H9 (cell line): Measurements from ENCODE around the gene EFEMP1. TPM values are rescaled to one million over a fixed set of nuclear protein-coding genes. Genes with fewer than 3 reads are reported as not detected.

Experiments used
- DNase-seq: peaks from one replicate; pipeline ENCODE4 v3.0.0-alpha.2; 2017
- H2AFZ ChIP-seq: one replicate; pipeline ENCODE4 v1.6.1; 2013; ENCODE audit warnings: mild to moderate bottlenecking, low read length, control low read depth, moderate library complexity
- H2AK5ac ChIP-seq: 2 replicates; pipeline ENCODE4 v1.6.1; 2013; ENCODE audit warnings: low read length, control low read depth, mixed read lengths; ENCODE audit not compliant: insufficient read length
- H2BK120ac ChIP-seq: one replicate; pipeline ENCODE4 v1.6.1; 2013; ENCODE audit warnings: low read depth, mild to moderate bottlenecking, low read length, control low read depth, inconsistent platforms; ENCODE audit not compliant: poor library complexity, severe bottlenecking
- H2BK12ac ChIP-seq: 2 replicates; pipeline ENCODE4 v1.6.1; 2013; ENCODE audit warnings: low read length, control low read depth, mixed read lengths, low read depth; ENCODE audit not compliant: insufficient read length
- H2BK15ac ChIP-seq: 2 replicates; pipeline ENCODE4 v1.6.1; 2013; ENCODE audit warnings: low read depth, low read length, control low read depth
- H2BK20ac ChIP-seq: one replicate; pipeline ENCODE4 v1.6.1; 2013; ENCODE audit warnings: low read depth, mild to moderate bottlenecking, low read length, control low read depth, inconsistent platforms; ENCODE audit not compliant: poor library complexity, severe bottlenecking
- H2BK5ac ChIP-seq: 2 replicates; pipeline ENCODE4 v1.6.1; 2013; ENCODE audit warnings: low read length, control low read depth, mixed read lengths; ENCODE audit not compliant: insufficient read length
- H3K14ac ChIP-seq: 2 replicates; pipeline ENCODE4 v1.6.1; 2013; ENCODE audit warnings: low read length, control low read depth; ENCODE audit not compliant: insufficient read depth
- H3K18ac ChIP-seq: 2 replicates; pipeline ENCODE4 v1.6.1; 2013; ENCODE audit warnings: low read depth, mild to moderate bottlenecking, mixed read lengths, low read length, control low read depth; ENCODE audit not compliant: insufficient read length
- H3K23ac ChIP-seq: 2 replicates; pipeline ENCODE4 v1.6.1; 2013; ENCODE audit warnings: low read length, control low read depth, mixed read lengths, low read depth; ENCODE audit not compliant: insufficient read length
- H3K23me2 ChIP-seq: 2 replicates; pipeline ENCODE4 v1.6.1; 2013; ENCODE audit warnings: low read depth, mild to moderate bottlenecking, mixed read lengths, low read length, control low read depth; ENCODE audit not compliant: insufficient read length, poor library complexity, severe bottlenecking
- H3K27ac ChIP-seq: 2 replicates; pipeline ENCODE4 v1.5.1; 2013; ENCODE audit warnings: low read length, control low read depth, mixed read lengths, low read depth; ENCODE audit not compliant: insufficient read length
- H3K27me3 ChIP-seq: 2 replicates; pipeline ENCODE4 v1.6.1; 2013; ENCODE audit warnings: low read length, control low read depth, inconsistent platforms; ENCODE audit not compliant: insufficient read depth
- H3K4ac ChIP-seq: 2 replicates; pipeline ENCODE4 v1.6.1; 2013; ENCODE audit warnings: low read depth, mild to moderate bottlenecking, control low read depth, inconsistent platforms, low read length, moderate library complexity
- H3K4me1 ChIP-seq: 2 replicates; pipeline ENCODE4 v1.6.1; 2013; ENCODE audit warnings: low read length, control low read depth, inconsistent platforms; ENCODE audit not compliant: insufficient read depth
- H3K4me2 ChIP-seq: 2 replicates; pipeline ENCODE4 v1.6.1; 2013; ENCODE audit warnings: low read length, control low read depth, mixed read lengths; ENCODE audit not compliant: insufficient read length, insufficient read depth
- H3K56ac ChIP-seq: 2 replicates; pipeline ENCODE4 v1.6.1; 2013; ENCODE audit warnings: low read depth, mild to moderate bottlenecking, mixed read lengths, low read length, control low read depth; ENCODE audit not compliant: insufficient read length
- H3K79me1 ChIP-seq: 2 replicates; pipeline ENCODE4 v1.6.1; 2013; ENCODE audit warnings: low read depth, mild to moderate bottlenecking, moderate library complexity, low read length, control low read depth, inconsistent platforms; ENCODE audit not compliant: insufficient read depth, poor library complexity, severe bottlenecking
- H3K79me2 ChIP-seq: 2 replicates; pipeline ENCODE4 v1.6.1; 2013; ENCODE audit warnings: low read length, control low read depth, inconsistent platforms; ENCODE audit not compliant: insufficient read depth
- H3K9ac ChIP-seq: 2 replicates; pipeline ENCODE4 v1.6.1; 2013; ENCODE audit warnings: low read length, control low read depth, mixed read lengths; ENCODE audit not compliant: insufficient read length; ENCODE audit errors: extremely low read depth
- H3K9me3 ChIP-seq: one replicate; pipeline ENCODE4 v1.6.1; 2013; ENCODE audit warnings: low read depth, low read length, inconsistent platforms; ENCODE audit not compliant: control insufficient read depth
- H3T11ph ChIP-seq: one replicate; pipeline ENCODE4 v1.6.1; 2013; ENCODE audit warnings: mild to moderate bottlenecking, low read length, control low read depth, inconsistent platforms
- H4K20me1 ChIP-seq: one replicate; pipeline ENCODE4 v1.6.1; 2013; ENCODE audit not compliant: control insufficient read depth, insufficient read length, insufficient read depth
- H4K5ac ChIP-seq: 2 replicates; pipeline ENCODE4 v1.6.1; 2013; ENCODE audit warnings: low read depth, mild to moderate bottlenecking, mixed read lengths, low read length, control low read depth; ENCODE audit not compliant: insufficient read length
- H4K8ac ChIP-seq: replicated peaks from 2 replicates; pipeline ENCODE4 v1.6.1; 2013; ENCODE audit warnings: low read length, control low read depth, mixed read lengths, low read depth; ENCODE audit not compliant: insufficient read length
- H4K91ac ChIP-seq: 2 replicates; pipeline ENCODE4 v1.6.1; 2013; ENCODE audit warnings: low read depth, mild to moderate bottlenecking, moderate library complexity, mixed read lengths, low read length, control low read depth; ENCODE audit not compliant: insufficient read length
- H3K27ac Mint-ChIP-seq, 3 experiments: 2 replicates in 2 of 3; 3 replicates in 1 of 3; pipeline ENCODE4 v1.8.0; 2020 to 2021; ENCODE audit warnings: mixed read lengths in 3 of 3, mild to moderate bottlenecking in 1 of 3, moderate library complexity in 1 of 3
- H3K27me3 Mint-ChIP-seq: 2 replicates; pipeline ENCODE4 v1.8.0; 2021; ENCODE audit warnings: low read depth, mild to moderate bottlenecking, moderate library complexity, mixed read lengths
- H3K36me3 Mint-ChIP-seq, 3 experiments: 2 replicates in 2 of 3; 3 replicates in 1 of 3; pipeline ENCODE4 v1.8.0; 2020 to 2021; ENCODE audit warnings: low read depth in 3 of 3, mixed read lengths in 3 of 3; ENCODE audit not compliant: insufficient read depth in 1 of 3
- H3K4me1 Mint-ChIP-seq, 2 experiments: 2 replicates each; pipeline ENCODE4 v1.8.0; 2020; ENCODE audit warnings: mixed read lengths in 2 of 2
- H3K4me3 Mint-ChIP-seq, 2 experiments: 2 replicates in 1 of 2; 3 replicates in 1 of 2; pipeline ENCODE4 v1.8.0; 2020 to 2021; ENCODE audit warnings: mild to moderate bottlenecking in 2 of 2, mixed read lengths in 2 of 2, moderate library complexity in 1 of 2
- H3K9me3 Mint-ChIP-seq, 2 experiments: 2 replicates in 1 of 2; 3 replicates in 1 of 2; pipeline ENCODE4 v1.8.0; 2020; ENCODE audit warnings: mild to moderate bottlenecking in 2 of 2, mixed read lengths in 2 of 2, moderate library complexity in 1 of 2
- WGBS: extraction: QIAGEN DNeasy Blood & Tissue Kit; methylation state at CpG from one replicate; pipeline ENCODE4 v1.1.7; 2013; ENCODE audit warnings: missing lambda C conversion rate, low lambda C conversion rate, mixed read lengths; ENCODE audit not compliant: insufficient read length; ENCODE audit errors: extremely low coverage; 5-methylcytosine and 5-hydroxymethylcytosine counted together
- total RNA-seq: library from RNA; stranded (reverse); gene quantifications from 2 replicates; pipeline ENCODE4 v1.2.1, GENCODE V29; 2021
- TF ChIP-seq, protein P1 (sequence below): fragments of 200-600 bp; sonication (generic); conservative IDR thresholded peaks from 3 replicates; pipeline ENCODE4 v1.8.0; 2021; ENCODE audit warnings: antibody characterized with exemption, mild to moderate bottlenecking

EFEMP1 gene
- total RNA-seq, 1 experiment from 2014 or later = 3.5 TPM

DNA sequence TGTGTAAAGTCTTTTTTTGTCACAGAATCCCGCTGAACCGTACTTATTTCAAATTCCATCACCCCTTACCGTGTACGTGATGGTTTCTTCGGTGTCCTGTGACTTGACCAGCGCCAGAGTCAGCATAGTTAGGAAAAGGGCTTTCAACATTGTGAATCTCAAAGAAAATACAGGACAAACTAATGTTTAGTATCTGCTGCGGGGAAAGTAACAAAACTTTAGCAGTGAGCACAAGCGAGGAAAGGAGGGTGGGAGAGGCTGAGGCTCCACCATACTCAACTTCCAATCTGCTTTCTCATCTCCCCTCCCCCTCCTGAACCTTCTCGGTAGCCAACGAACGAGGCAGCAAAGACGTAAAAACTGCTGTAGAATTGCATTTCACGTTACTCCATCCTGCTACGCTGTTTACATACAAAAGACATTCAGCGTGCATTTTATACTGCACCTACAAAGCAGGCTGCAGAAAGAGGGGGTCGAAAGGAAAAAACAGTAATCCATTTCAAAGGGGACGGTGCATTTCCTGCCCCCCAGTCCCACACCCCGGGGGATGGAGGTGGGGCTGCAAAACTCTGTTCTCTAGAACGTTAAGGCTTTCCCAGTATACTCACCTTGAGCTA is 1.2 kb downstream of the EFEMP1 start:
- no peak overlapping the region for H2AK5ac ChIP-seq

More for the DNA sequence above, 1.2 kb downstream of the EFEMP1 start:
- Histone ChIP-seq H4K8ac (no peak overlapping the region), H3K79me2 (no peaks in the 10 kb centered on the region), H2AFZ (peak overlapping the region; percentile 7), H3K4me1 (peaks cover 4% of the 10 kb centered on the region; the same call in 1 of the 2 replicates), H3T11ph (no peak overlapping the region), H3K4me2 (peak overlapping the region; percentile 100), H3K18ac (no peak overlapping the region), H2BK15ac (no peak overlapping the region), H2BK20ac (no peak overlapping the region), H3K27me3 (peaks cover 2% of the 10 kb centered on the region; the same call in 1 of the 2 replicates), H3K79me1 (no peaks in the 10 kb centered on the region), H4K5ac (no peak overlapping the region), H3K4ac (no peak overlapping the region), H2BK12ac (no peak overlapping the region), H3K27ac (no peak overlapping the region), H4K20me1 (no peaks in the 10 kb centered on the region), H3K56ac (no peak overlapping the region), H4K91ac (no peak overlapping the region), H2BK120ac (no peak overlapping the region), H3K9ac (peak overlapping the region; percentile 45), H3K23ac (no peak overlapping the region), H3K14ac (no peak overlapping the region), H2BK5ac (no peak overlapping the region), H3K9me3 (no peaks in the 10 kb centered on the region), H3K23me2 (peaks cover 14% of the 10 kb centered on the region)
- peaks cover 17 to 22% of the 10 kb centered on the region in 2 experiments for H3K4me1 Mint-ChIP-seq
- DNase-seq = peak; percentile 55
- peaks cover 64% of the 10 kb centered on the region for H3K27me3 Mint-ChIP-seq
- no peaks in the 10 kb centered on the region for H3K36me3 Mint-ChIP-seq
- WGBS = no CpG with 5 or more reads among the region's 19 CpGs
- peak overlapping the region; percentile 74 to 94 for H3K4me3 Mint-ChIP-seq
- TF ChIP-seq, protein P1, sequence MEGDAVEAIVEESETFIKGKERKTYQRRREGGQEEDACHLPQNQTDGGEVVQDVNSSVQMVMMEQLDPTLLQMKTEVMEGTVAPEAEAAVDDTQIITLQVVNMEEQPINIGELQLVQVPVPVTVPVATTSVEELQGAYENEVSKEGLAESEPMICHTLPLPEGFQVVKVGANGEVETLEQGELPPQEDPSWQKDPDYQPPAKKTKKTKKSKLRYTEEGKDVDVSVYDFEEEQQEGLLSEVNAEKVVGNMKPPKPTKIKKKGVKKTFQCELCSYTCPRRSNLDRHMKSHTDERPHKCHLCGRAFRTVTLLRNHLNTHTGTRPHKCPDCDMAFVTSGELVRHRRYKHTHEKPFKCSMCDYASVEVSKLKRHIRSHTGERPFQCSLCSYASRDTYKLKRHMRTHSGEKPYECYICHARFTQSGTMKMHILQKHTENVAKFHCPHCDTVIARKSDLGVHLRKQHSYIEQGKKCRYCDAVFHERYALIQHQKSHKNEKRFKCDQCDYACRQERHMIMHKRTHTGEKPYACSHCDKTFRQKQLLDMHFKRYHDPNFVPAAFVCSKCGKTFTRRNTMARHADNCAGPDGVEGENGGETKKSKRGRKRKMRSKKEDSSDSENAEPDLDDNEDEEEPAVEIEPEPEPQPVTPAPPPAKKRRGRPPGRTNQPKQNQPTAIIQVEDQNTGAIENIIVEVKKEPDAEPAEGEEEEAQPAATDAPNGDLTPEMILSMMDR = no peak
- H3K9me3 Mint-ChIP-seq = no peaks in the 10 kb centered on the region
- H3K27ac Mint-ChIP-seq = no peak overlapping the region
